SU-DHL-6 (cell line): ENCODE results near the gene CSPG4.

Experiments
- H2AFZ ChIP-seq: fragments of 200-600 bp; sonication (generic); 2 replicates; pipeline ENCODE4 v1.6.1; 2014; ENCODE audit warnings: low read depth, mild to moderate bottlenecking, moderate library complexity, mixed read lengths, antibody characterized with exemption, low read length; ENCODE audit not compliant: severe bottlenecking
- H3F3A ChIP-seq: fragments of 200-600 bp; shearing (Covaris generic); 2 replicates; pipeline ENCODE4 v1.6.0; 2016; ENCODE audit warnings: antibody characterized with exemption, mild to moderate bottlenecking; ENCODE audit not compliant: insufficient read depth
- H3K27ac ChIP-seq: fragments of 200-600 bp; sonication (generic); 2 replicates; pipeline ENCODE4 v1.5.1; 2016; ENCODE audit warnings: low read depth, mild to moderate bottlenecking, low read length, moderate library complexity, mixed read lengths
- H3K27me3 ChIP-seq: fragments of 200-600 bp; sonication (generic), shearing (Covaris generic); 2 replicates; pipeline ENCODE4 v1.6.0; 2014; ENCODE audit warnings: mild to moderate bottlenecking, low read length
- H3K36me3 ChIP-seq: fragments of 200-600 bp; sonication (generic); 2 replicates; pipeline ENCODE4 v1.6.1; 2014; ENCODE audit warnings: mild to moderate bottlenecking, low read length, mixed read lengths
- H3K4me2 ChIP-seq: fragments of 300-600, 200-600 bp; shearing (Covaris generic), sonication (generic); 2 replicates; pipeline ENCODE4 v1.6.0; 2014; ENCODE audit warnings: low read length, low read depth, mild to moderate bottlenecking; ENCODE audit not compliant: poor library complexity, severe bottlenecking
- H3K4me3 ChIP-seq: fragments of 200-600 bp; sonication (generic); 2 replicates; pipeline ENCODE4 v1.5.1; 2014; ENCODE audit warnings: antibody characterized with exemption, low read length, mild to moderate bottlenecking, mixed read lengths; ENCODE audit not compliant: insufficient read depth, poor library complexity, severe bottlenecking
- H3K79me2 ChIP-seq: fragments of 200-600 bp; sonication (generic); 2 replicates; pipeline ENCODE4 v1.6.1; 2014; ENCODE audit warnings: mild to moderate bottlenecking, low read length, moderate library complexity; ENCODE audit not compliant: insufficient read depth
- H3K9ac ChIP-seq: fragments of 200-600 bp; sonication (generic); 2 replicates; pipeline ENCODE4 v1.7.0; 2014; ENCODE audit warnings: mild to moderate bottlenecking, low read length
- H3K9me2 ChIP-seq: fragments of 200-600 bp; sonication (generic); replicated peaks from 2 replicates; pipeline ENCODE4 v1.6.1; 2014; ENCODE audit warnings: low read length; ENCODE audit not compliant: insufficient read depth
- H3K9me3 ChIP-seq: fragments of 200-600 bp; sonication (generic); 2 replicates; pipeline ENCODE4 v1.6.1; 2014; ENCODE audit warnings: low read length, mixed read lengths; ENCODE audit not compliant: insufficient read depth
- H4K20me1 ChIP-seq: fragments of 200-600 bp; sonication (generic); 2 replicates; pipeline ENCODE4 v1.6.1; 2014; ENCODE audit warnings: low read depth, mild to moderate bottlenecking, antibody characterized with exemption, low read length, moderate library complexity, mixed read lengths
- CTCF ChIP-seq: fragments of 200-600 bp; sonication (generic); IDR thresholded peaks from one replicate; pipeline ENCODE4 v1.5.1; 2017; ENCODE audit warnings: antibody characterized with exemption, mild to moderate bottlenecking, low read length, moderate library complexity; ENCODE audit not compliant: insufficient read depth, poor library complexity, severe bottlenecking
- EZH2phosphoT487 ChIP-seq: fragments of 200-600 bp; sonication (generic), shearing (Covaris generic); conservative IDR thresholded peaks from 2 replicates; pipeline ENCODE4 v1.6.1; 2018; ENCODE audit warnings: mild to moderate bottlenecking, antibody characterized with exemption, low read length, moderate library complexity, mixed read lengths

Gene CSPG4

GRCh38 chr15:75659141-75659771 is 53.4 kb downstream of the CSPG4 start:
- H3K27ac ChIP-seq: no peak overlapping the region
- H3K9me2 ChIP-seq: no peaks in the 10 kb centered on the region
- no peaks in the 10 kb centered on the region for H3K79me2 ChIP-seq
- no peaks in the 10 kb centered on the region for H4K20me1 ChIP-seq
- no peaks in the 10 kb centered on the region for H3K27me3 ChIP-seq
- no peak overlapping the region for H3K4me2 ChIP-seq
- H3F3A ChIP-seq: no peaks in the 10 kb centered on the region
- no peak overlapping the region for H3K9ac ChIP-seq
- H3K9me3 ChIP-seq: no peaks in the 10 kb centered on the region
- no peak overlapping the region for H3K4me3 ChIP-seq
- TF ChIP-seq EZH2phosphoT487 (no peak), CTCF (no peak)
- no peak overlapping the region for H2AFZ ChIP-seq
- H3K36me3 ChIP-seq: no peaks in the 10 kb centered on the region

GRCh38 chr15:75656813-75657212 is 55.8 kb downstream of the CSPG4 start:
- H3K36me3 ChIP-seq: no peaks in the 10 kb centered on the region
- no peak overlapping the region for H3K9ac ChIP-seq
- H3K27me3 ChIP-seq: no peaks in the 10 kb centered on the region
- H3K79me2 ChIP-seq: no peaks in the 10 kb centered on the region
- TF ChIP-seq EZH2phosphoT487 (no peak), CTCF (no peak)
- no peak overlapping the region for H3K27ac ChIP-seq
- H3K9me3 ChIP-seq: no peaks in the 10 kb centered on the region
- no peak overlapping the region for H3K4me3 ChIP-seq
- no peak overlapping the region for H2AFZ ChIP-seq
- H3K4me2 ChIP-seq: no peak overlapping the region
- no peaks in the 10 kb centered on the region for H3K9me2 ChIP-seq
- no peaks in the 10 kb centered on the region for H4K20me1 ChIP-seq
- H3F3A ChIP-seq: no peaks in the 10 kb centered on the region

- no peak for TF ChIP-seq CTCF
- TF ChIP-seq EZH2phosphoT487: no peak
- no peaks in the 10 kb centered on the region for H4K20me1 ChIP-seq
- no peak overlapping the region for H3K9ac ChIP-seq
- no peaks in the 10 kb centered on the region for H3K9me2 ChIP-seq
- no peaks in the 10 kb centered on the region for H3K27me3 ChIP-seq
- no peak overlapping the region for H2AFZ ChIP-seq
- H3K4me3 ChIP-seq: no peak overlapping the region
- no peak overlapping the region for H3K27ac ChIP-seq
- no peak overlapping the region for H3K4me2 ChIP-seq
- no peaks in the 10 kb centered on the region for H3K9me3 ChIP-seq
- H3K79me2 ChIP-seq: no peaks in the 10 kb centered on the region
- no peaks in the 10 kb centered on the region for H3K36me3 ChIP-seq
- H3F3A ChIP-seq: no peaks in the 10 kb centered on the region
Measured at GRCh38 chr15:75656331-75656730, 56.3 kb downstream of the CSPG4 start.
